OCI-LY1 (cell line): ENCODE results near the gene PDCD1.

Experiments used
- H2AFZ ChIP-seq: fragments of 200-600 bp; sonication (generic), shearing (Covaris generic); 2 replicates; pipeline ENCODE4 v1.6.0; 2014; ENCODE audit warnings: antibody characterized with exemption, mild to moderate bottlenecking, low read length
- H3F3A ChIP-seq: fragments of 200-600 bp; sonication (generic), shearing (Covaris generic); 2 replicates; pipeline ENCODE4 v1.6.0; 2014; ENCODE audit warnings: mild to moderate bottlenecking, antibody characterized with exemption, low read length, moderate library complexity; ENCODE audit not compliant: insufficient read depth
- H3K27ac ChIP-seq: fragments of 200-600 bp; sonication (generic); 2 replicates; pipeline ENCODE4 v1.5.1; 2014; ENCODE audit warnings: low read length, mixed run types, mild to moderate bottlenecking, low read depth; ENCODE audit not compliant: poor library complexity, severe bottlenecking
- H3K27me3 ChIP-seq: fragments of 200-600 bp; sonication (generic); 2 replicates; pipeline ENCODE4 v1.6.0; 2014; ENCODE audit warnings: antibody characterized with exemption, mild to moderate bottlenecking, low read length, moderate library complexity; ENCODE audit not compliant: insufficient read depth
- H3K36me3 ChIP-seq: fragments of 200-600 bp; sonication (generic); 2 replicates; pipeline ENCODE4 v1.6.1; 2014; ENCODE audit warnings: mild to moderate bottlenecking, antibody characterized with exemption, low read length, moderate library complexity, mixed read lengths; ENCODE audit not compliant: insufficient read depth
- H3K4me1 ChIP-seq: fragments of 200-600 bp; sonication (generic); 2 replicates; pipeline ENCODE4 v1.5.1; 2014; ENCODE audit warnings: mild to moderate bottlenecking, low read length, moderate library complexity; ENCODE audit not compliant: insufficient read depth, severe bottlenecking
- H3K4me2 ChIP-seq: fragments of 200-600 bp; sonication (generic), shearing (Covaris generic); 2 replicates; pipeline ENCODE4 v1.6.1; 2014; ENCODE audit warnings: low read length
- H3K4me3 ChIP-seq: fragments of 200-600 bp; sonication (generic); 2 replicates; pipeline ENCODE4 v1.5.1; 2014; ENCODE audit warnings: low read length, low read depth, mild to moderate bottlenecking, mixed read lengths; ENCODE audit not compliant: poor library complexity, severe bottlenecking
- H3K79me2 ChIP-seq: fragments of 200-600 bp; shearing (Covaris generic); 2 replicates; pipeline ENCODE4 v1.6.1; 2016; ENCODE audit warnings: mixed run types, low read length, mixed read lengths; ENCODE audit not compliant: insufficient read depth
- H3K9ac ChIP-seq: fragments of 200-600 bp; sonication (generic), shearing (Covaris generic); 2 replicates; pipeline ENCODE4 v1.6.1; 2014; ENCODE audit warnings: mild to moderate bottlenecking, low read length, mixed read lengths
- H3K9me2 ChIP-seq: fragments of 200-600 bp; sonication (generic), shearing (Covaris generic); 2 replicates; pipeline ENCODE4 v1.6.1; 2014; ENCODE audit warnings: low read depth, mild to moderate bottlenecking, low read length, mixed read lengths
- H3K9me3 ChIP-seq: fragments of 200-600 bp; shearing (Covaris generic); 2 replicates; pipeline ENCODE4 v1.6.1; 2014; ENCODE audit warnings: low read length, mixed read lengths
- H4K20me1 ChIP-seq: fragments of 200-600 bp; sonication (generic), shearing (Covaris generic); 2 replicates; pipeline ENCODE4 v1.6.0; 2016; ENCODE audit warnings: mild to moderate bottlenecking, low read length; ENCODE audit not compliant: insufficient read depth
- EZH2 ChIP-seq: fragments of 200-600 bp; sonication (generic), shearing (Covaris generic); IDR thresholded peaks from 2 replicates; pipeline ENCODE4 v1.8.0; 2017; ENCODE audit warnings: borderline replicate concordance, mixed run types, mild to moderate bottlenecking, antibody characterized with exemption, low read length, moderate library complexity, mixed read lengths
- TF ChIP-seq, protein P1 (sequence below): fragments of 200-600 bp; sonication (generic), shearing (Covaris generic); IDR thresholded peaks from 2 replicates; pipeline ENCODE4 v1.5.1; 2017; ENCODE audit warnings: mild to moderate bottlenecking, antibody characterized with exemption, low read length, moderate library complexity, mixed read lengths

PDCD1 gene

DNA sequence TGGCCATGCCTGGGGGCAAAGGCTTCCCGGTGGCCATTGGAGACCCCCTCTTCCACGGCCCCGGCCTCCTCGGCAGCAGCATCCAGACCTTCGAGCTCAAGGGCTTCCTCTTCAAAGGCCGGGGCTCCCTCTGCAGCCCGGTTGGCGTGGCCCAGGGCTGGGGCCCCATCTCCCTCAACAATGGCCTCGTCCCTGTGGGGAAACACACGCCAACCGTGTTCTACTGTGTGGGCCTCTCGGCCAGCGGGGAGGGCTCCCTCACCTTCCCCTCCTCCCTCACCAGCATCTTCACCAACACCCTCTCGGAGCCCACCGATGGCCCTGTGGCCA lies 13.6 kb upstream of the PDCD1 start:
- H3K79me2 ChIP-seq = no peaks in the 10 kb centered on the region
- no peaks in the 10 kb centered on the region for H3K9me2 ChIP-seq
- no peak overlapping the region for H3K9ac ChIP-seq
- H4K20me1 ChIP-seq = no peaks in the 10 kb centered on the region
- H2AFZ ChIP-seq = no peak overlapping the region
- TF ChIP-seq, protein P1, sequence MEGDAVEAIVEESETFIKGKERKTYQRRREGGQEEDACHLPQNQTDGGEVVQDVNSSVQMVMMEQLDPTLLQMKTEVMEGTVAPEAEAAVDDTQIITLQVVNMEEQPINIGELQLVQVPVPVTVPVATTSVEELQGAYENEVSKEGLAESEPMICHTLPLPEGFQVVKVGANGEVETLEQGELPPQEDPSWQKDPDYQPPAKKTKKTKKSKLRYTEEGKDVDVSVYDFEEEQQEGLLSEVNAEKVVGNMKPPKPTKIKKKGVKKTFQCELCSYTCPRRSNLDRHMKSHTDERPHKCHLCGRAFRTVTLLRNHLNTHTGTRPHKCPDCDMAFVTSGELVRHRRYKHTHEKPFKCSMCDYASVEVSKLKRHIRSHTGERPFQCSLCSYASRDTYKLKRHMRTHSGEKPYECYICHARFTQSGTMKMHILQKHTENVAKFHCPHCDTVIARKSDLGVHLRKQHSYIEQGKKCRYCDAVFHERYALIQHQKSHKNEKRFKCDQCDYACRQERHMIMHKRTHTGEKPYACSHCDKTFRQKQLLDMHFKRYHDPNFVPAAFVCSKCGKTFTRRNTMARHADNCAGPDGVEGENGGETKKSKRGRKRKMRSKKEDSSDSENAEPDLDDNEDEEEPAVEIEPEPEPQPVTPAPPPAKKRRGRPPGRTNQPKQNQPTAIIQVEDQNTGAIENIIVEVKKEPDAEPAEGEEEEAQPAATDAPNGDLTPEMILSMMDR = no peak
- H3K36me3 ChIP-seq = no peaks in the 10 kb centered on the region; the same call in 1 of the 2 replicates
- no peaks in the 10 kb centered on the region for H3F3A ChIP-seq
- no peak overlapping the region for H3K4me2 ChIP-seq
- H3K4me3 ChIP-seq = no peak overlapping the region
- peaks cover 7% of the 10 kb centered on the region for H3K27me3 ChIP-seq
- H3K9me3 ChIP-seq = no peaks in the 10 kb centered on the region
- no peak overlapping the region for H3K27ac ChIP-seq
- H3K4me1 ChIP-seq = no peaks in the 10 kb centered on the region

DNA sequence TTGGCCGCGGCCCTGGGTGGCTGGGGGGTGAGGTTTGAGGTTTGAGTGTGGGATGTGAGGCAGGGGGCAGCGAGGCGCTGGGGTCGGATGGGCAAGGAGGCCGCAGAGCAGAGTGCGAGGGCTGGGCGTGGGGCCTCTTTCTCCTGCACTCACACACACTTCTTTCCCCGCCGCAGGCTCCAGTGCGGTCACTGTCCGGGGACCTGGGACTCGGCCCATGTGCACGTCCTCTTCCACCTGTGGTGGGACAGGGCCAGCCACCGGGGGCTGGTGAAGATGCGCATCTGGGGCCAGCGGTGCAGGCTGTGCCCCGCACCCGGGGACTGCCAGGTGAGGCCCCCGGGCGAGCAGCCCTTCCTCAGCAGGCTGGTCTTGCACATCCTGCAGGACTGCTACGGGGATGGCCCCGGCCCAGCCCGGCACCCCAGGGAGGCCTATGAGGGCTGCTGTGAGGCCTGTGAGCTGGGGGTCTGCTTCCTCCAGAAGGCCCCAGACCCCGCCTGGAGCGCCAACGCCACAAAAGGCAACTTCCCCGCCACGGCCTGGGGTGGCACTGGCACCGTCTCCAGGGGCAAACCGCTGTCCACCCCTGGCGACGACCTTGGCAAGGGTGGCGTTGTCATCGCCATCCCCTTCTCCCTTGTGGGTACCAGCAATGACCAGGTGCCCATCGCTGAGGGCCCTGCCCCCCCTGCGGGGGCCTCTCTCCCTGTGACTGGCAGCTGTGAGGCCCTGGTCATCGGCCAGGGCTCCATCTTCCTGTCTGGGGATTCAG lies 13.0 kb upstream of the PDCD1 start:
- Histone ChIP-seq H3K4me1 (no peaks in the 10 kb centered on the region), H3K27ac (no peak overlapping the region), H3F3A (no peaks in the 10 kb centered on the region), H2AFZ (no peak overlapping the region), H3K9ac (no peak overlapping the region), H3K79me2 (no peaks in the 10 kb centered on the region), H3K9me3 (no peaks in the 10 kb centered on the region), H4K20me1 (no peaks in the 10 kb centered on the region), H3K36me3 (no peaks in the 10 kb centered on the region; the same call in 1 of the 2 replicates), H3K4me2 (no peak overlapping the region), H3K9me2 (no peaks in the 10 kb centered on the region), H3K27me3 (peaks cover 7% of the 10 kb centered on the region), H3K4me3 (no peak overlapping the region)
- TF ChIP-seq, protein P1 = no peak
- no peak for TF ChIP-seq EZH2

DNA sequence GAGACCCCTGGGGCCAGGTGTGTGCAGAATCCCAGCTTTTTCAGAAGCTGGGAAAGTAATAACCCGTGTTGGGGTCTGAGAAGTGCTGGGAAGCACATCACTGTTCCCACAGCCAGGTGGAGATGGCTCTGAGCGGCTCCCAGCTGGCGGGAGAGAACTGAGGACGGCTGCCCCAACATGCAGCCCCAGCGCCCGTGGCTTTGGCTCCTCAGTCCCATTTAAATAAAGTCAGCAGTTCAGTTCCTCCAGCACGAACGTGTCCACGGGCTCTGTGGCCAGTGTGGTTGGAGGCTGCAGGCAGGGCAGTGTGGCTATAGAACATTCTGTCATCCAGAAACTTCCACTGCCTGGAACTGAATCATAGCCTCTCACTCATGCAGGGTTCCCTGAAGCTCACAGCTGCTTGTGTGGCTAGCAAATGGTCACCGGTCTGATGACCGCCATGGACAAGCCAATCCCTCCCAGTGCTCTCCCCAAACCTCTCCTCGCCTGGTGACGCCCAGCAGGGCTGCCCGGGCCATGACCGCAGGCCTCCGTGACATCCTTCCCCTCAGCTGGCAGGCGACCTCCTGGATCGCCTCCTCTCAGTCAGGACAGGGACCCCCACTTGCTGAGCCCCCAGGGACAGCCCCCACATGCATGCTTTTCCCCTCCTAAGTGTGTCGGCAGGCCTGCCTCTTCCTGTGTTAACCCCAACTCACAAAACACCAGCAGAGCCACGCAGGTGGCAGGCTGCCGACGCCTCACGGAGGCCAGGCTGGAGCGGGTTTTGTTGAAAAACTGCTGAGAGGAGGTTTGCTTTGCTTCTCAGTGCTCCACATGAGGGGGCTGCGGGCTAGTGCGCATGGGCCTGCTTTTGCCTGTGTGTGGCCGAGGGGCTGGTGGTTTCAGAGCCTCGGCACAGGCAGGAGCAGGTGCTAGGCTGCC lies 12.2 kb upstream of the PDCD1 start:
- Histone ChIP-seq H3K4me3 (no peak overlapping the region), H3K9ac (no peak overlapping the region), H3F3A (no peaks in the 10 kb centered on the region), H3K9me3 (no peaks in the 10 kb centered on the region), H4K20me1 (no peaks in the 10 kb centered on the region), H3K27me3 (peaks cover 7% of the 10 kb centered on the region), H3K36me3 (no peaks in the 10 kb centered on the region; the same call in 1 of the 2 replicates), H3K4me2 (no peak overlapping the region), H3K9me2 (no peaks in the 10 kb centered on the region), H3K27ac (no peak overlapping the region), H3K79me2 (no peaks in the 10 kb centered on the region), H2AFZ (no peak overlapping the region), H3K4me1 (no peaks in the 10 kb centered on the region)
- TF ChIP-seq, protein P1 = no peak
- TF ChIP-seq EZH2 = no peak
